ENCODE measurements around the gene PER1. TPM values are rescaled to one million over a fixed set of nuclear protein-coding genes. Genes with fewer than 3 reads are reported as not detected.

The PER1 gene
- total and polyA plus RNA-seq, 2 of the 13 experiments (the other 11 are each of a cell fraction or from before 2014, with no cell fraction given) = 2.6 to 3.6 TPM

GRCh38 chr17:8173056-8173870 lies 21.1 kb upstream of the PER1 start (continued):
- TF ChIP-seq ZNF781 (CRISPR knock-in tag; IDR thresholded peaks at IDR 0.05; ENCODE audit: borderline replicate concordance, not compliant biosample characterization) (peak; percentile 52), ZNF790 (CRISPR knock-in tag; IDR thresholded peaks at IDR 0.05; ENCODE audit: borderline replicate concordance) (no peak; the same call in 1 of the 2 replicates), ZNF432 (CRISPR knock-in tag; IDR thresholded peaks at IDR 0.05; ENCODE audit: borderline replicate concordance) (no peak), RXRB (CRISPR knock-in tag; IDR thresholded peaks at IDR 0.05; ENCODE audit: borderline replicate concordance) (peak; percentile 92), ZBTB1 (CRISPR knock-in tag; IDR thresholded peaks at IDR 0.05; ENCODE audit: borderline replicate concordance) (peak; percentile 91; the same call in 1 of the 2 replicates), NCOA1 (CRISPR knock-in tag; IDR thresholded peaks at IDR 0.05) (0 out of 2 replicates have a peak, but pooled peaks have one; percentile 59), ZNF468 (CRISPR knock-in tag; IDR thresholded peaks at IDR 0.05) (peak; percentile 96), ZNF430 (CRISPR knock-in tag; IDR thresholded peaks at IDR 0.05) (peak; percentile 94; the same call in 1 of the 2 replicates), EZH2 (conservative IDR thresholded peaks at IDR 0.05; ENCODE audit: low read depth, low read length) (no peak), ZFP1 (CRISPR knock-in tag; IDR thresholded peaks at IDR 0.05) (peak; percentile 96), ZNF160 (CRISPR knock-in tag; IDR thresholded peaks at IDR 0.05) (peak; percentile 93), JUNB (CRISPR knock-in tag; IDR thresholded peaks at IDR 0.05; ENCODE audit: borderline replicate concordance) (peak; percentile 90), SALL2 (CRISPR knock-in tag; IDR thresholded peaks at IDR 0.05) (peak; percentile 86), GABPB1 (CRISPR knock-in tag; IDR thresholded peaks at IDR 0.05) (peak; percentile 58), POGZ (CRISPR knock-in tag; IDR thresholded peaks at IDR 0.05) (peak; percentile 55; the same call in 1 of the 2 replicates), THRA (CRISPR knock-in tag; IDR thresholded peaks at IDR 0.05; ENCODE audit: borderline replicate concordance) (peak; percentile 93), CCDC6 (CRISPR knock-in tag; IDR thresholded peaks at IDR 0.05) (peak; percentile 91), IRF2 (CRISPR knock-in tag; IDR thresholded peaks at IDR 0.05) (peak; percentile 99), HNF4G (IDR thresholded peaks at IDR 0.05; ENCODE audit: borderline replicate concordance, low read depth, low read length) (peak; percentile 61; the same call in 1 of the 2 replicates), HNF4G (CRISPR knock-in tag; IDR thresholded peaks at IDR 0.05; ENCODE audit: borderline replicate concordance, low read depth) (no peak), ZNF292 (CRISPR knock-in tag; IDR thresholded peaks at IDR 0.05; ENCODE audit: borderline replicate concordance, low read depth) (no peak), ZNF773 (CRISPR knock-in tag; IDR thresholded peaks at IDR 0.05; ENCODE audit: borderline replicate concordance) (0 out of 2 replicates have a peak, but pooled peaks have one; percentile 83), ZGPAT (CRISPR knock-in tag; IDR thresholded peaks at IDR 0.05) (peak; percentile 99), ZNF44 (CRISPR knock-in tag; IDR thresholded peaks at IDR 0.05) (0 out of 2 replicates have a peak, but pooled peaks have one; percentile 64), SIN3A (IDR thresholded peaks at IDR 0.05; ENCODE audit: borderline replicate concordance, low read depth, low read length) (peak; percentile 97), ZNF460 (CRISPR knock-in tag; IDR thresholded peaks at IDR 0.05; ENCODE audit: borderline replicate concordance) (no peak), CERS6 (CRISPR knock-in tag; IDR thresholded peaks at IDR 0.05) (no peak)

All from HepG2 (cell line).